Subcutaneous adipose tissue (tissue), 4 donors: Measurements from ENCODE around the gene TFB1M. TPM values are rescaled to one million over a fixed set of nuclear protein-coding genes. Genes with fewer than 3 reads are reported as not detected.

ENCODE experiments used
- CTCF ChIP-seq: fragments of 450-650 bp; IDR thresholded peaks from one replicate; pipeline ENCODE4 v1.5.1; 2016; ENCODE audit warnings: low read depth, mild to moderate bottlenecking, control low read depth, antibody characterized with exemption, moderate library complexity
- total RNA-seq, 4 donors: library from RNA; depleted of rRNA; stranded (reverse); fragments of >200 nt; gene quantifications; one replicate each; pipeline ENCODE4 v1.1.0, GENCODE V29; 2016

TFB1M gene
- total RNA-seq, 4 donors from 2014 or later: 8.6 to 12.6 (median 10.6) TPM

- TF ChIP-seq CTCF: no peak
Measured at GRCh38 chr6:155213611-155214372, 100.5 kb downstream of the TFB1M start.

GRCh38 chr6:155212616-155213380 lies 101.5 kb downstream of the TFB1M start:
- TF ChIP-seq CTCF: no peak

GRCh38 chr6:155212106-155212505 lies 102.2 kb downstream of the TFB1M start:
- no peak for TF ChIP-seq CTCF

GRCh38 chr6:155207223-155207622 lies 107.1 kb downstream of the TFB1M start:
- TF ChIP-seq CTCF: no peak

Other genes starting within 250 kb of the TFB1M start
- gene CLDN20, start 50.5 kb downstream of the TFB1M start, total RNA-seq: not detected
- gene NOX3, start 141.4 kb upstream of the TFB1M start, total RNA-seq: not detected